Measurements from ENCODE around the gene CRACR2B. TPM values are rescaled to one million over a fixed set of nuclear protein-coding genes. Genes with fewer than 3 reads are reported as not detected.

The CRACR2B gene
- total RNA-seq, 1 experiment from 2014 or later, result 11.8 TPM

DNA sequence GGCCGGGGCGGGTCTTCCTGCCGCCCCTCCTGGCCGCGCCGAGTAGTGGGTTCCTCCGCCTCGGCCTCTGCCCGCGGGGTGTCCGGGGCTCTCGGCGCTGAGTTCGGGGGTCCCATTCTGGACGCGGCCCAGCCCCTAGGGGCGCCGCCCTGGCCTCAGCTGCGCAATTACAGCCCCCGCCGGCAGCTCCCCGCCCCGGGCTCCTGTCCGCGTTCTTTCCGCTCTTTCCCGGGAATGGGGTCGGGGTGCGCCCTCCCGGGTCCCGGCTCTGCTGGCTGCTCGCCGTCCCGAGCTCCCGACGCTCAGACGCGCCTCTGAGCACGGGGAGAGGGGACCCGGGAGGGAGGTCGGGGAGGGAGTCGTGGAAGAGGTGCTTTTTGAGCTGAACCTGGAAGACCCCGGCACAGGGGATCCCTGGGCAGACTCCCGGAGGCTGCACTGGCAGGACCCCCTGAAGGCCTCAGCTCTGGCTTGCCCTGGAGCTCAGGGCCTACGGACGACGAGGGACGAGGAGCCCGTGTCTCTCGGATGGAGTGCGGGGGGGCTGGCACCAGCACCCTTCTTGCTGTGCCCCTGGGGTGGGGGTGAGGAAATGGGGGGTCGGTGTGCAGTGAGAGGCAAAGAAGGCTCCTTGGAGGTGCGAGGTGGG is 15.5 kb downstream of the CRACR2B start:
- DNase-seq (ENCODE audit: low read depth, low spot score) (no peak), ATAC-seq (peak; percentile 0; the same call in 1 of the 2 replicates)
- TF ChIP-seq, protein P1, sequence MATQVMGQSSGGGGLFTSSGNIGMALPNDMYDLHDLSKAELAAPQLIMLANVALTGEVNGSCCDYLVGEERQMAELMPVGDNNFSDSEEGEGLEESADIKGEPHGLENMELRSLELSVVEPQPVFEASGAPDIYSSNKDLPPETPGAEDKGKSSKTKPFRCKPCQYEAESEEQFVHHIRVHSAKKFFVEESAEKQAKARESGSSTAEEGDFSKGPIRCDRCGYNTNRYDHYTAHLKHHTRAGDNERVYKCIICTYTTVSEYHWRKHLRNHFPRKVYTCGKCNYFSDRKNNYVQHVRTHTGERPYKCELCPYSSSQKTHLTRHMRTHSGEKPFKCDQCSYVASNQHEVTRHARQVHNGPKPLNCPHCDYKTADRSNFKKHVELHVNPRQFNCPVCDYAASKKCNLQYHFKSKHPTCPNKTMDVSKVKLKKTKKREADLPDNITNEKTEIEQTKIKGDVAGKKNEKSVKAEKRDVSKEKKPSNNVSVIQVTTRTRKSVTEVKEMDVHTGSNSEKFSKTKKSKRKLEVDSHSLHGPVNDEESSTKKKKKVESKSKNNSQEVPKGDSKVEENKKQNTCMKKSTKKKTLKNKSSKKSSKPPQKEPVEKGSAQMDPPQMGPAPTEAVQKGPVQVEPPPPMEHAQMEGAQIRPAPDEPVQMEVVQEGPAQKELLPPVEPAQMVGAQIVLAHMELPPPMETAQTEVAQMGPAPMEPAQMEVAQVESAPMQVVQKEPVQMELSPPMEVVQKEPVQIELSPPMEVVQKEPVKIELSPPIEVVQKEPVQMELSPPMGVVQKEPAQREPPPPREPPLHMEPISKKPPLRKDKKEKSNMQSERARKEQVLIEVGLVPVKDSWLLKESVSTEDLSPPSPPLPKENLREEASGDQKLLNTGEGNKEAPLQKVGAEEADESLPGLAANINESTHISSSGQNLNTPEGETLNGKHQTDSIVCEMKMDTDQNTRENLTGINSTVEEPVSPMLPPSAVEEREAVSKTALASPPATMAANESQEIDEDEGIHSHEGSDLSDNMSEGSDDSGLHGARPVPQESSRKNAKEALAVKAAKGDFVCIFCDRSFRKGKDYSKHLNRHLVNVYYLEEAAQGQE (IDR thresholded peaks at IDR 0.05; ENCODE audit: low read depth), result no peak
- TF ChIP-seq TCF7L2 (IDR thresholded peaks at IDR 0.05; ENCODE audit: borderline replicate concordance, extremely low read depth, insufficient read depth, insufficient read length), result no peak
- TF ChIP-seq, protein P2, sequence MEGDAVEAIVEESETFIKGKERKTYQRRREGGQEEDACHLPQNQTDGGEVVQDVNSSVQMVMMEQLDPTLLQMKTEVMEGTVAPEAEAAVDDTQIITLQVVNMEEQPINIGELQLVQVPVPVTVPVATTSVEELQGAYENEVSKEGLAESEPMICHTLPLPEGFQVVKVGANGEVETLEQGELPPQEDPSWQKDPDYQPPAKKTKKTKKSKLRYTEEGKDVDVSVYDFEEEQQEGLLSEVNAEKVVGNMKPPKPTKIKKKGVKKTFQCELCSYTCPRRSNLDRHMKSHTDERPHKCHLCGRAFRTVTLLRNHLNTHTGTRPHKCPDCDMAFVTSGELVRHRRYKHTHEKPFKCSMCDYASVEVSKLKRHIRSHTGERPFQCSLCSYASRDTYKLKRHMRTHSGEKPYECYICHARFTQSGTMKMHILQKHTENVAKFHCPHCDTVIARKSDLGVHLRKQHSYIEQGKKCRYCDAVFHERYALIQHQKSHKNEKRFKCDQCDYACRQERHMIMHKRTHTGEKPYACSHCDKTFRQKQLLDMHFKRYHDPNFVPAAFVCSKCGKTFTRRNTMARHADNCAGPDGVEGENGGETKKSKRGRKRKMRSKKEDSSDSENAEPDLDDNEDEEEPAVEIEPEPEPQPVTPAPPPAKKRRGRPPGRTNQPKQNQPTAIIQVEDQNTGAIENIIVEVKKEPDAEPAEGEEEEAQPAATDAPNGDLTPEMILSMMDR (IDR thresholded peaks at IDR 0.05 in 2 of 3, conservative IDR thresholded peaks at IDR 0.05 in 1 of 3; ENCODE audit: borderline replicate concordance in 1 of 3, insufficient read depth in 1 of 3, low read depth in 2 of 3, low read length in 2 of 3), result 0 out of 6 replicates have a peak, but pooled peaks of 1 of the 3 experiments have one; percentile 5
- H3K4me1 ChIP-seq (ENCODE audit: control insufficient read depth in 1 of 2, insufficient read depth in 2 of 2, low read length in 2 of 2), result peaks cover 39 to 65% of the 10 kb centered on the region in 2 experiments
- no peak overlapping the region for H2AFZ ChIP-seq (ENCODE audit: low read depth, low read length, poor library complexity, severe bottlenecking)
- peak overlapping the region; percentile 99 for H3K9ac ChIP-seq (ENCODE audit: low read length)
- peaks cover 17% of the 10 kb centered on the region; the same call in 1 of the 2 replicates for H4K20me1 ChIP-seq (ENCODE audit: insufficient read depth)
- peaks cover 54% of the 10 kb centered on the region for H3K79me2 ChIP-seq (ENCODE audit: insufficient read depth, low read length)
- ChIA-PET POLR2A (interaction anchor here (0.7 to 2.5 kb wide), 6 partner anchors 9 to 230 kb away, joined by 3 to 14 read pairs (median 4); partner anchors contain the start of gene PNPLA2), CTCF (interaction anchor here (1.2 to 1.3 kb wide), 2 partner anchors 8 to 13 kb away, joined by 5 to 7 read pairs; no protein-coding TSS in a partner anchor), RAD21 (ENCODE audit: low non-redundant PET in 1 of 2, low total read pairs in 2 of 2, uncharacterized antibody in 2 of 2, unreplicated experiment in 2 of 2) (no interaction called here)
- H3K27me3 ChIP-seq (ENCODE audit: insufficient read depth, low read length), result no peaks in the 10 kb centered on the region
- H3K36me3 ChIP-seq (ENCODE audit: control insufficient read depth in 1 of 2, insufficient read depth in 2 of 2, low read length in 2 of 2), result peaks cover 0 to 23% of the 10 kb centered on the region in 2 experiments; a peak in 2 of 4 replicates
- peak overlapping the region; percentile 97 for H3K27ac ChIP-seq (ENCODE audit: low read depth, low read length)
- H3K9me2 ChIP-seq (ENCODE audit: insufficient read depth), result no peaks in the 10 kb centered on the region
- intact Hi-C loops (cut with micrococcal nuclease), result loop anchor here (5.0 kb wide), 1 partner anchor 36 kb away; the partner anchor contains the start of genes PIDD1 and RPLP2
- peak overlapping the region; percentile 66 to 98 for H3K4me3 ChIP-seq (replicated peaks in 1 of 2; ENCODE audit: low read depth in 1 of 2, low read length in 2 of 2)
- H3K9me3 ChIP-seq (ENCODE audit: control insufficient read depth in 1 of 2, insufficient read depth in 1 of 2, low read depth in 1 of 2, low read length in 2 of 2), result no peaks in the 10 kb centered on the region
- peak overlapping the region; percentile 92 for H3K4me2 ChIP-seq (ENCODE audit: low read length)
- BruUV-seq (replicated peaks), result no TSS peak

All from HCT116 (cell line).